Daoy (cell line): ENCODE data around the gene PSMB7. TPM values are rescaled to one million over a fixed set of nuclear protein-coding genes. Genes with fewer than 3 reads are reported as not detected.
"Not testable (repeated sequence)": the region's sequence is repeated elsewhere in the genome, so short reads cannot be mapped to it uniquely, and the experiment has no call there.

Experiments
- DNase-seq: peaks from one replicate; pipeline ENCODE4 v3.0.0-alpha.2; 2015; ENCODE audit warnings: low read depth
- total RNA-seq: library from RNA; depleted of rRNA; stranded (reverse); fragments of >200 nt; shearing (Covaris generic); gene quantifications from 2 replicates; pipeline ENCODE4 v1.2.3, GENCODE V29; 2014

The PSMB7 gene
- total RNA-seq, 1 experiment from 2014 or later = 640 TPM

GRCh38 chr9:124443625-124444024 is 28.4 kb upstream of the PSMB7 start:
- no peak for DNase-seq

- no peak for DNase-seq
Measured at GRCh38 chr9:124442826-124443225, 27.6 kb upstream of the PSMB7 start.

- no peak for DNase-seq
Measured at GRCh38 chr9:124442379-124442778, 27.1 kb upstream of the PSMB7 start.

GRCh38 chr9:124441291-124441690 is 26.0 kb upstream of the PSMB7 start:
- DNase-seq = no peak

- DNase-seq = no peak
Measured at GRCh38 chr9:124440786-124441185, 25.5 kb upstream of the PSMB7 start.

GRCh38 chr9:124439686-124440243 is 24.5 kb upstream of the PSMB7 start:
- DNase-seq = no peak

GRCh38 chr9:124439086-124439485 is 23.8 kb upstream of the PSMB7 start:
- no peak for DNase-seq

GRCh38 chr9:124438091-124438490 is 22.8 kb upstream of the PSMB7 start:
- DNase-seq = no peak

GRCh38 chr9:124437086-124437485 is 21.8 kb upstream of the PSMB7 start:
- DNase-seq = no peak

- no peak for DNase-seq
Measured at GRCh38 chr9:124436320-124436719, 21.1 kb upstream of the PSMB7 start.

- no peak for DNase-seq
Measured at GRCh38 chr9:124429530-124429867, 14.3 kb upstream of the PSMB7 start.

- no peak for DNase-seq
Measured at GRCh38 chr9:124428751-124429529, 13.7 kb upstream of the PSMB7 start.

- DNase-seq = no peak
Measured at GRCh38 chr9:124427281-124427680, 12.0 kb upstream of the PSMB7 start.

- DNase-seq = no peak
Measured at GRCh38 chr9:124426361-124426760, 11.1 kb upstream of the PSMB7 start.

- not testable (repeated sequence) for DNase-seq
Measured at GRCh38 chr9:124425733-124426132, 10.5 kb upstream of the PSMB7 start.

- no peak for DNase-seq
Measured at GRCh38 chr9:124423591-124423990, 8.3 kb upstream of the PSMB7 start.

- DNase-seq = no peak
Measured at GRCh38 chr9:124423155-124423554, 7.9 kb upstream of the PSMB7 start.

- DNase-seq = no peak
Measured at GRCh38 chr9:124420991-124421543, 5.8 kb upstream of the PSMB7 start.

- no peak for DNase-seq
Measured at GRCh38 chr9:124419832-124420489, 4.7 kb upstream of the PSMB7 start.

- DNase-seq = no peak
Measured at GRCh38 chr9:124415852-124416484, 726 bp upstream of the PSMB7 start.

- no peak for DNase-seq
Measured at GRCh38 chr9:124414612-124415011, 630 bp downstream of the PSMB7 start.

- peak; percentile 46 for DNase-seq
Measured at GRCh38 chr9:124412228-124412575, 3.0 kb downstream of the PSMB7 start.
